NCI-H2227 treated with DMSO at 0.1 percent for 48 hours (cell line): Measurements from ENCODE around the gene PHC2.

Experiments
- DNase-seq: peaks from one replicate; lab custom pipeline; 2025; lab: John Stamatoyannopoulos, UW

PHC2 gene

DNA sequence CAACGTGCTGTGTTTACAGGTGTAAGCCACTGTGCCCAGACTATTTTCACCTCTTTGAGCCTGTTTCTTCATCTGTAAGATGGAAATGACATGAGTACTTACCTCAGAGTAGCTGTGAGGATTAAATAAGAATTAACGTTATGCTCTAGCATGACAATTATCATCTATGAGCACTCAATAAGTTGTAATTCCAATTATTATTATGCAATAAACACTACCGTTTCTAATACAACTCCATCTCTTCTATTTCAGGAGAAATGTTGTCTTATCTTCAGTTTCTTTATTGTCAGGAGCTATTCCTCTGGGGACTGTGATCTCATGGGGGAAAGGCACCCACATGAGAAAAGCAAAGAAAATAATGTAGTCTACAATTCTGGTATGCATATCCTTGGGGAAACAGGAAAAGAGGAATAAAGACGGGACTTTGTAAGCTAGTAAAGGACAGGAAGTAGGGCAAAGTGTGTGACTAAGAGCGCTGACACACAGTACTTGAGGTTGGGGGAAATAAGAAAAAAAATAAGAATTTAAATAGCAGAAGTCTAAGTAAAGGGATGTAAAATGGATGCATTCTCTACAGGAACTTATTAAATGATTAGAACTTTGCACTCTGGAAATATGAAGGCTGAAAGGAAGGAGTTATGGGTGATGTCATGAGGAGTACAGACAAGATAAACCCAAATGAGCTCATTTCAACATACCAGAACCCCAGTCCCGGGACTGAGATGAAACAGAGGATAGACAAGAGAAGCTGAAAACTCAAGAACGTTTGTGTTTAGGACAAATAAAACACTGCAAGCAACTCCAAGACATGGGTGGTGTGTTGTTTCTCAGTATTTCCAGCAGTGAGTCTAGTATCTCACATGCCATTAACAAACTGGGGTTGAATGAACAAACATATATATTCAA, 9.8 kb downstream of the PHC2 start:
- no peak for DNase-seq

DNA sequence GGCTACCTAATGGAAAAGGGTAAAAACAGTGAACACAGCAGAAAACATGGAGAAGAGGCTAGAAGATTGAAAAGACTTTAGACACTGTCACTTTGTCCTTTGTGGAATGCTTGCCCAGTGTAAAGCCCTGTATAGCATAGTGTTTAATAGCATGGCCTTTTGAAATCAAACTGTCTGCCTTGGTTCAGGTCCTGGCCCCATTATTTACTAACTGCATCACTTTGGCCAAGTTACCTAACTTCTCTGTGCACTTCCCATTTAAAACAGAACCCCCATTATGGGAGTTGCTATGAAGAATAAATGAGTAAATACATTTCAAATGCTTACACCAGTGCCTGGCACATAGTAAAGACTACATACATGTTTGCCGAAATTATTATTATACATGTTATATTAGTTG, 12.1 kb downstream of the PHC2 start:
- no peak for DNase-seq

DNA sequence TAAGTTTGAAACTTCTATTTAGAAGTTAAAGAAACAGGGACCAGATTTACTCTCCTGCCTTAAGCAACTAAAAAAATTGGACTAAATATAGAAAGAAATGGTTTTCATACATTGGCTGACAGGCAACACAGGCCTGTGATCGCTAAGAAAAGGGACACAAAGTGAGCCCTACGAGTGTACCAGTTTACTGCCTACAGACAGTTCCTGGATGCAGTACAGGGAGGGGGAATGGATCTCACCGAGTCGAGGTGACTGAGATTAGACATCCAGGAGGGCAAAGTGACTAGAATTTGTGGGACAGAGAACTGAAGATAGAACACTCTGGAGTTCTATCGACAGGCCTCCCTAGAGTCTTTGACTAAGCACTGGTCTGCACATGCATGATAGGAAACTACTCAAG, 16.0 kb downstream of the PHC2 start:
- no peak for DNase-seq

GRCh38 chr1:33410091-33410701, 20.7 kb downstream of the PHC2 start:
- DNase-seq: peak; percentile 78

DNA sequence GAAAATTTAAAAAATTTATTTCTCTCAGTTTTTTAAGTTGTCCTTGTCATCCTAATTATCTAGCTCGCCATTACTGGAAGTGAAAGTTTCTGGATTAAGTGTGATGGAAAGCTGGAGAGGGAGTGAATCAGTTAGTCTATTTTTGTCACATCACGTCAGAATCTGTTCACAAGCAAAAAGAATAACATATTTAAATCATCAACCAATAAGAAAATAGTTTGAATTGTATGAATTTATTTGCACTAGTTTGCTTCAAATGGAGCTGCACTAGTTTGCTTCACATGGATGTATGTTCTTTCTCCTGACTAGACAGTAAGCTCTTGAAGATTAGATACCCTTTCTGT, 22.8 kb downstream of the PHC2 start:
- DNase-seq: no peak

GRCh38 chr1:33407352-33408092, 23.4 kb downstream of the PHC2 start:
- DNase-seq: no peak

DNA sequence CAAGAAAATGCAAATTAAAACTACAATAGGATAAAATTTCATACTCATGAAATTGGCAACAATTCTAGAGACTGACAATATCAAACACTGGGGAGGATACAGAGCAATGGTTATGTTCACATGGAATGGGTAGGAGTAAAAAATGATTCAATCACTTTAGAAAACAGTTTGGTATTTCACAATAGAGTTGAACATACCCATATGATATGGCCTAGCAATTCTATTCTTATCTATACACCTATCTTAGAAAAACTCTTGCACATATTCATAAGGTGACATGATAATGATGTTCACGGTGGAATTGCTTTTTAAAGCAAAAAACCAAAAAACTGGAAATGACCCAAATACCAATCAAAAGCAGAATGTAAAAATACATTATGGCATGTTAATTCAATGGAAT, 28.7 kb downstream of the PHC2 start:
- DNase-seq: no peak

DNA sequence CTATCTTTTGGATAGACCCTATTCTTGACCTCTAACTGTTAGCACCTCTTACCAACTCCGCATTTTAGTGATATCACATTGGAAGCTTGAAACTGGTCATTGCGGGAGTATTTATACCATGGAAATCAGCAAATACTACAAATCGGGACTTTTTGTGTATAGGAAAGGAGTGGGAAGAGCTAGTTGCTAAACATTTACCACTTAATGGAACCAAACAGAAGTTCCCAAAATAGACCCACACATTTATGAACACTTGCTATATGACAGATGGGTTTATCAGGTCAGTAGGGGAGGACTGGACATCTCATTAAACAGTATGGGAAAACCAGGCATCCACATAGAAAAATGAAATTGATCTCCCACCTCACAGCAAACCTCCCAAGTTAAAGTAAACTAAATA, 29.4 kb downstream of the PHC2 start:
- DNase-seq: no peak

DNA sequence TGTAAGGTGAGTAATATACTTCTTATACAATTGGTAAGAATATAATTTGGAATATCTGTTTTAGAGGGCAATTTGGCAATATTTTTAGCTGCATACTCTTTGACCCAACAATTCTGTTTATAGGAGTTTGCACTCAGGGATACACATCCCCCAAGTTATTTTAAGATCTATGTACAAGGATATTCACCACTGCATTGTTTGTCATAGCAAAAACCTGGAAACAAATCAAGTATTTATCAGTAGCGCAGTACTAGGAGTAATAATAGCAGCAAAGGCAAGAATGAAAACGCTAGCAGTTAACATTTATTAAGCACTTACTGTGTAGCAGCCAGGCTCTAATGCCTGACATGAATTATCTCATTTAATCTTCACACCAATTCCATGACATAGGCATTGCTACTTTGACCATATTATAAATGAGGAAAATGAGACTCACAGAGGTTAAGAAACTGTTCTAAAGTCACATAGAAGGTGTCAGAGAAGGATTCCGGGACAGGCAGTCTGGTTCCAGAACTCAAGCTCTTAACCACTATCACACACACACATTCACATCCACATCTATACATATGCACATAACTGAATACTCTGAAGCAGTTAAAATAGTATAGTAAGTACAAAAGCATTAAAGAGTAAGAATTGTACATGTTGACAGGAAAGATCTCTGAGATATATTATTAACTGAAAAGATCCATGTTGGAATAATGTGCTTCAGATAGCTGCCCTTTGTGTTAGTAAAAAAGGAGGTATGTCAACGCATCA, 30.6 kb downstream of the PHC2 start:
- DNase-seq: no peak

GRCh38 chr1:33399375-33399774, 31.5 kb downstream of the PHC2 start:
- DNase-seq: no peak

- no peak for DNase-seq
Measured at GRCh38 chr1:33397994-33398393, 32.9 kb downstream of the PHC2 start.

GRCh38 chr1:33397125-33397506, 33.8 kb downstream of the PHC2 start:
- DNase-seq: no peak

DNA sequence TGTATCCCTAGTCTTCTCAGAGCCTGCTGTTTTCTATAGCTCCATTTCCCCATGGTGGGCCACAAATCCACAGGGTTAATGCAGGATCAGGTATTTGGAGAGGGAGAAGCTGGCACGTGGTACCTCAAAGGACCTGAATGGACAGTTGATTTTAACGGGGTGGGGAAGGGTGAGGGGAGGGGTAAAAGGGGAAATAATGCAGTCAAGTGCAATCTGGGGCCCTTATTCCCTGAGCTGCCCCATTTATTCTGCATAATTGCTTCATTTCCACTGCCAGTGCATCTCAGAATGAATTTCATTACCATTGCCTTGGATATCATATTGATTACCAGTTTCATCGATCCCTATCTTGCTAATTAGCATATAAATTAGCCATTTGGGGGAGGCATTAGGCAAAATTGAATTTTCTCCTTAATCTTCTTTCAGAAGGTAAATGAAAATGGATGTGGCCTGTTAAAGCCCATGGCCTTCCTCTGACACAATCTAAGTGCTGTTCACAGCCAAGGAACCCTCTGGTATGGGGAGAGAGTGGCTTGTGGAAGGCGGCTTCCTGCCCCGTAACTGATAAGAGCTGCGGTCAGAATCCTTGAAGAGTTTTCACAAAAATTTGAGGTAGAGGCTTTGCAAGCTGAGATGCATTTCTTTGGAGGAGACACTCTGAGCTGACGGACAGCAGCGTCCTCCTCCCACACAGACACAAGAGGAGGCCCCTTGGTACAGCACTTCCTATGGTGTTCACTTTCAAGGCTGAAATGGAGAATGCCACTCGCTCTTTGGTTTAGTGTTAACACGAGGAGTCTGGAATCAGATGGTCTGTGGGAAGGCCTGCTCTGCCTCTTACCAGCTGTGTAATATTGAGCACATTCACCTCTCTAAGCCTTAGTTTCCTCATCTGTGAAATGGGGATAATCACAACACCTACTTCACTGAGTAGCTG, 34.4 kb downstream of the PHC2 start:
- DNase-seq: no peak

GRCh38 chr1:33394770-33395169, 36.1 kb downstream of the PHC2 start:
- DNase-seq: no peak

GRCh38 chr1:33393991-33394390, 36.9 kb downstream of the PHC2 start:
- no peak for DNase-seq

- no peak for DNase-seq
Measured at GRCh38 chr1:33393524-33393923, 37.4 kb downstream of the PHC2 start.

DNA sequence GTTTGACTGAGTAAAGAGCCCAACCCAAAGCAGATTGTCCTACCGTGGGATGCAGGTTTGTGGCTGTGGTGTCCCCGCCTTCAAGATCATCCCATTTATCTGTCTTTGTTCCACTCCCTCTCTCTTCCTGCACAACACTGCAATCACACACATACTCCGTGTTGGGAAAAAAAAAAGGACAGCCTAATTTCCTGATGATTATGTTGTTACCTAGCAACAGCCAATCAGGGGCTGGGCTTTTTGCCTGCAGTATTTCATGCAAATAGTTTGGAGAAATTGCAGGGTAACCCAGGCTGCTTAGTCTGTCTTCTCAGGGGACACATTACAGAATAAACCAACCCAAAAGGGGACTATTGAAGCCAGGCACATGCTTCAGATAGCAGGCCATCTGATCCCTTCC, 38.3 kb downstream of the PHC2 start:
- peak; percentile 87 for DNase-seq

- DNase-seq: peak; percentile 56
Measured at GRCh38 chr1:33392206-33392605, 38.7 kb downstream of the PHC2 start.

- DNase-seq: no peak
Measured at GRCh38 chr1:33391343-33392078, 39.4 kb downstream of the PHC2 start.

DNA sequence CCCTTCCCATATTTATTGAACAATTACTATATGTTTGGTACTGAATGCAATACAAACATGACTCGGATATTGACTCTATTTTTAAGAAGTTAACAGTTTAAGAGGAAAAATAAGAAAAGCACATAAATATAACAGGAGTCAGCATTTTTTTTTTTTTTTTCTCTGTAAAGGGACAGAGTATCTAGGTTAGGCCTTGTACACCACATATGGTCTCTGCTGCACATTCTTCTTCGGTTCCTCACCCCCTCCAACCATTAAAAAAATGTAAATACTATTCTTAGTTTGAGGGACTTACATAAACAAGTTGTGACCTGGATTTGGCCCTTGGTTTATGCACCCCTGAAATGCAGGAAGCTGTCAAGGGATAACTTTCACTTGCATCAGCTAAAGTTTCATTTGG, 40.4 kb downstream of the PHC2 start:
- DNase-seq: no peak
